Hepatocyte (in vitro differentiated cells): ENCODE measurements around the gene AMER1. TPM values are rescaled to one million over a fixed set of nuclear protein-coding genes. Genes with fewer than 3 reads are reported as not detected.

ENCODE experiments used
- DNase-seq: peaks from one replicate; pipeline ENCODE4 v3.0.0-alpha.2; 2016; ENCODE audit warnings: low spot score
- H2AFZ ChIP-seq: fragments of 200-600 bp; sonication (generic); 2 replicates; pipeline ENCODE4 v1.6.0; 2016; ENCODE audit warnings: antibody characterized with exemption, mild to moderate bottlenecking
- H3K27ac ChIP-seq: fragments of 200-600 bp; sonication (generic); 2 replicates; pipeline ENCODE4 v1.5.1; 2016; ENCODE audit warnings: mild to moderate bottlenecking
- H3K27me3 ChIP-seq: fragments of 200-600 bp; sonication (generic); 2 replicates; pipeline ENCODE4 v1.6.1; 2016
- H3K36me3 ChIP-seq: fragments of 200-600 bp; sonication (generic); replicated peaks from 2 replicates; pipeline ENCODE4 v1.5.1; 2016; ENCODE audit warnings: low read depth; ENCODE audit not compliant: insufficient read depth
- H3K4me1 ChIP-seq: fragments of 200-600 bp; sonication (generic); 2 replicates; pipeline ENCODE4 v1.5.1; 2016; ENCODE audit warnings: mild to moderate bottlenecking, moderate library complexity; ENCODE audit not compliant: insufficient read depth
- H3K4me2 ChIP-seq: fragments of 200-600 bp; sonication (generic); 2 replicates; pipeline ENCODE4 v1.6.0; 2016
- H3K4me3 ChIP-seq: fragments of 200-600 bp; sonication (generic); 2 replicates; pipeline ENCODE4 v1.5.1; 2016; ENCODE audit warnings: mild to moderate bottlenecking
- H3K79me2 ChIP-seq: fragments of 200-600 bp; sonication (generic); 2 replicates; pipeline ENCODE4 v1.6.0; 2017; ENCODE audit warnings: mild to moderate bottlenecking
- H3K9me2 ChIP-seq: fragments of 200-600 bp; sonication (generic); replicated peaks from 2 replicates; pipeline ENCODE4 v1.6.0; 2017; ENCODE audit warnings: mild to moderate bottlenecking; ENCODE audit not compliant: insufficient read depth
- H3K9me3 ChIP-seq: fragments of 200-600 bp; sonication (generic); 2 replicates; pipeline ENCODE4 v1.5.1; 2016; ENCODE audit warnings: low read depth, mild to moderate bottlenecking
- H4K20me1 ChIP-seq: fragments of 200-600 bp; sonication (generic); 2 replicates; pipeline ENCODE4 v1.6.0; 2016; ENCODE audit warnings: mild to moderate bottlenecking; ENCODE audit not compliant: insufficient read depth, poor library complexity, severe bottlenecking
- EZH2 ChIP-seq: fragments of 200-600 bp; sonication (generic); IDR thresholded peaks from 2 replicates; pipeline ENCODE4 v1.6.1; 2016; ENCODE audit warnings: antibody characterized with exemption, mild to moderate bottlenecking, borderline replicate concordance
- EZH2phosphoT487 ChIP-seq: fragments of 200-600 bp; sonication (generic); IDR thresholded peaks from one replicate; pipeline ENCODE4 v1.6.1; 2018; ENCODE audit warnings: antibody characterized with exemption, mild to moderate bottlenecking, low read depth, moderate library complexity; ENCODE audit not compliant: unreplicated experiment, severe bottlenecking
- WGBS: methylation state at CpG from one replicate; pipeline ENCODE4 v1.1.6; 2016; ENCODE audit warnings: low lambda C conversion rate; ENCODE audit errors: missing lambda C conversion rate; 5-methylcytosine and 5-hydroxymethylcytosine counted together
- polyA plus RNA-seq: library from polyadenylated mRNA; unstranded; fragments of >200 nt; fragmentation: Nextera tagmentation; extraction: Ambion mirVana; gene quantifications from 2 replicates; pipeline ENCODE4 v1.2.1, GENCODE V29; 2016
- total RNA-seq: library from RNA; depleted of rRNA; stranded (reverse); fragments of >200 nt; gene quantifications from 2 replicates; pipeline ENCODE4 v1.2.3, GENCODE V29; 2014
- TF ChIP-seq, protein P1 (sequence below): fragments of 200-600 bp; sonication (generic); IDR thresholded peaks from 2 replicates; pipeline ENCODE4 v1.5.1; 2016; ENCODE audit warnings: antibody characterized with exemption, mild to moderate bottlenecking; ENCODE audit not compliant: poor library complexity

AMER1 gene
- total and polyA plus RNA-seq, 2 experiments from 2014 or later, result 0.18 to 6.3 TPM

DNA sequence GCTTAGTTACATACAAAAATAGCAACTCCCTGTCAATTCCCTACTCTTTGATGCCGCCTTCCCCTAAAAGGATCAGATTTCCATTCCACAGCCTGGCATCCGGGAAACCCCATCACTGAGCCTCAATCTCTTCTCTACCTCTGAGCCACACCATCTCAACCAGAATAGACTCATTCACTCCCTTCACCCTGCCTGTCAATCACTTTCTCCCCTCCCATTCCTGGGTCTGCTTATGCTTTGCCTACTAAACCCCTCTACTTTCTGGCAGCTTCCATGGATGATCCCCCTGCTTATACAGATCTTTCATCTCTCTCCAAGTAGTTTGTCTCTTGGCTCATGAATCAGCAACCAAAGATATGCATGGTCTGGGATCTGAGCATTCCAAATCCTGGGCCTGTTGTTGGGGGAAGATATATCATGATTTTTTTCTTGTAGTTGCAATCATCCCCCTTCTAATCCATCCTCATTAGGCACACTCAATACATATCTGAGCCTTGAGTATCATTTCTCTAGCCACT, 2.6 kb downstream of the AMER1 start:
- WGBS, result 58% methylated on average over 2 of the region's 2 CpGs
- no peak for TF ChIP-seq EZH2
- no peak for TF ChIP-seq EZH2phosphoT487
- TF ChIP-seq, protein P1, sequence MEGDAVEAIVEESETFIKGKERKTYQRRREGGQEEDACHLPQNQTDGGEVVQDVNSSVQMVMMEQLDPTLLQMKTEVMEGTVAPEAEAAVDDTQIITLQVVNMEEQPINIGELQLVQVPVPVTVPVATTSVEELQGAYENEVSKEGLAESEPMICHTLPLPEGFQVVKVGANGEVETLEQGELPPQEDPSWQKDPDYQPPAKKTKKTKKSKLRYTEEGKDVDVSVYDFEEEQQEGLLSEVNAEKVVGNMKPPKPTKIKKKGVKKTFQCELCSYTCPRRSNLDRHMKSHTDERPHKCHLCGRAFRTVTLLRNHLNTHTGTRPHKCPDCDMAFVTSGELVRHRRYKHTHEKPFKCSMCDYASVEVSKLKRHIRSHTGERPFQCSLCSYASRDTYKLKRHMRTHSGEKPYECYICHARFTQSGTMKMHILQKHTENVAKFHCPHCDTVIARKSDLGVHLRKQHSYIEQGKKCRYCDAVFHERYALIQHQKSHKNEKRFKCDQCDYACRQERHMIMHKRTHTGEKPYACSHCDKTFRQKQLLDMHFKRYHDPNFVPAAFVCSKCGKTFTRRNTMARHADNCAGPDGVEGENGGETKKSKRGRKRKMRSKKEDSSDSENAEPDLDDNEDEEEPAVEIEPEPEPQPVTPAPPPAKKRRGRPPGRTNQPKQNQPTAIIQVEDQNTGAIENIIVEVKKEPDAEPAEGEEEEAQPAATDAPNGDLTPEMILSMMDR, result no peak
- Histone ChIP-seq H3K36me3 (no peaks in the 10 kb centered on the region), H3K27me3 (no peaks in the 10 kb centered on the region), H3K27ac (no peak overlapping the region), H2AFZ (no peak overlapping the region), H3K4me3 (no peak overlapping the region), H3K4me2 (no peak overlapping the region), H4K20me1 (no peaks in the 10 kb centered on the region), H3K79me2 (peaks cover 9% of the 10 kb centered on the region), H3K9me3 (no peaks in the 10 kb centered on the region), H3K9me2 (no peaks in the 10 kb centered on the region), H3K4me1 (peaks cover 10% of the 10 kb centered on the region)
- DNase-seq, result no peak

DNA sequence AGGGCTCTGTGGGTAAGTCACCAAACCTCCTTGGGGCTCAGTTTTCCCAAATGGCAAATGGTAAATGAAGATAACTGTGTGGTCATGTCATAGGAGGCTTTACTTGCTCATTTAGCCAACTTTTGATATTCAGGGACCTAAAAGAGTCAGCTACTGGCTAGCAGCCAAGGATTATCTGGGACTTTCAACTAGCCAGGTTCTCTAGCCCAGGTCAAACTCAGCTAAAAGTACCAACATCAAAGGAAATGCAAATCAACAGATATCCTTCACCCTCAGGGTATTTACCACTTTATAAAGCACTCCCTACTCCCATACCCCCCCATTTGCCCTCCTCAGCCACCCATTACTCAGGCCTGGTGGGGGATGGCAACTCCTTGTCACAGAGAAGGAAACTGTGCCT, 7.5 kb downstream of the AMER1 start:
- H3K27me3 ChIP-seq, result no peaks in the 10 kb centered on the region
- no peaks in the 10 kb centered on the region for H3K9me2 ChIP-seq
- DNase-seq, result no peak
- no peak overlapping the region for H2AFZ ChIP-seq
- H4K20me1 ChIP-seq, result no peaks in the 10 kb centered on the region
- no peaks in the 10 kb centered on the region for H3K9me3 ChIP-seq
- no peak overlapping the region for H3K27ac ChIP-seq
- TF ChIP-seq, protein P1, result no peak
- TF ChIP-seq EZH2phosphoT487 (no peak), EZH2 (no peak)
- H3K79me2 ChIP-seq, result peaks cover 4% of the 10 kb centered on the region
- H3K4me3 ChIP-seq, result no peak overlapping the region
- H3K4me1 ChIP-seq, result no peaks in the 10 kb centered on the region
- H3K36me3 ChIP-seq, result no peaks in the 10 kb centered on the region
- H3K4me2 ChIP-seq, result no peak overlapping the region

DNA sequence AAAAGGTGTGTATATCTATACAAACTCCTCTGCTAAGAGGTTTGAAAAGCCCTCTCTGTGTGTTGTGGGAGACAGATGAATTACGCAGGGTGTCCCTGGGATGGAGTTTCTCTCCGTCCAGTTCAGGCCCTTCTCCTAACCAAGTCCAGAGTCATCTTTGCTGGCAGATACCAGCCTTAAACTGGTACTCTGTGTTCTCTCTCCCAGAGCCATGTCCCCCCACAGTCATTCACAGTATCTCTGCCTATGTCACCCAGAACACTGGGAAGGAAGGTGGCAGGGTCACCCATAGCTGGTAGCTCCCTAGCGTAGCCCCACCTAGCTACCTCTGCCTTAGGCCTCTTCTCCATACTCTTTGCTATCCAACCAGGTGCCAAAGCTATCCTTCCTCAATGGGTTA, 8.9 kb downstream of the AMER1 start:
- Histone ChIP-seq H3K9me2 (no peaks in the 10 kb centered on the region), H3K4me2 (no peak overlapping the region), H3K27me3 (no peaks in the 10 kb centered on the region), H3K27ac (no peak overlapping the region), H3K4me1 (no peaks in the 10 kb centered on the region), H2AFZ (no peak overlapping the region), H4K20me1 (no peaks in the 10 kb centered on the region), H3K36me3 (no peaks in the 10 kb centered on the region), H3K79me2 (peaks cover 4% of the 10 kb centered on the region), H3K9me3 (no peaks in the 10 kb centered on the region), H3K4me3 (no peak overlapping the region)
- WGBS, result 89% methylated on average over 3 of the region's 3 CpGs
- TF ChIP-seq EZH2, result no peak
- TF ChIP-seq, protein P1, result no peak
- TF ChIP-seq EZH2phosphoT487, result no peak
- no peak for DNase-seq

DNA sequence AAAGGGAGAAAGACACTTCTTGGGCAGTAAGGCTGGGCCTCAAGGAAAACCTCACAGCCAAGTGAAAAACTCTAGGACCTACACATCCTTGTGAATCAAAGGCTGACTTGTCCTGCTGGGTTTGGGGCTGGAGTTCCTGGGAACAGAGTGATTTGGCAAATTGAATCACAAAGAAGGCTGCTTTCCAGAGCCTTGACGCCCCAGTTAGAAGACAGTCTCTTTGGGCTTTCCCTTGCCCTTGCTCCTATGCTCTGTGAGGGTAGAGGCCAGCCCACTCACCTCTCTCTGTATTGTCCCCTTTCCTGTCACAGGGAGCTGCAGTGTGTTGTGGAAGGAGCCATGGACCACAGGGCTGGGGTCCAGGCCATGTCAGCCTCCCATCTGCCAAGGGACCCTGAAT, 9.6 kb downstream of the AMER1 start:
- Histone ChIP-seq H3K27me3 (no peaks in the 10 kb centered on the region), H3K4me3 (no peak overlapping the region), H3K27ac (no peak overlapping the region), H3K36me3 (no peaks in the 10 kb centered on the region), H3K9me2 (no peaks in the 10 kb centered on the region), H2AFZ (no peak overlapping the region), H3K9me3 (no peaks in the 10 kb centered on the region), H3K4me2 (no peak overlapping the region), H3K79me2 (peaks cover 4% of the 10 kb centered on the region), H4K20me1 (no peaks in the 10 kb centered on the region), H3K4me1 (no peaks in the 10 kb centered on the region)
- WGBS, result 44% methylated on average over 1 of the region's 1 CpG
- DNase-seq, result no peak
- no peak for TF ChIP-seq EZH2phosphoT487
- TF ChIP-seq, protein P1, result no peak
- no peak for TF ChIP-seq EZH2
